GM12878 (cell line): Measurements from ENCODE around the gene CCDC134. TPM values are rescaled to one million over a fixed set of nuclear protein-coding genes. Genes with fewer than 3 reads are reported as not detected.

Experiments used
- CHD4 ChIP-seq: fragments of 200-600 bp; sonication (generic); IDR thresholded peaks from 2 replicates; pipeline ENCODE4 v1.6.1; 2016; ENCODE audit warnings: mild to moderate bottlenecking
- IKZF2 ChIP-seq, 2 experiments: fragments of 450-650 bp; IDR thresholded peaks; 2 replicates each; pipeline ENCODE4 v1.6.1; 2017; ENCODE audit warnings: mild to moderate bottlenecking in 2 of 2, moderate library complexity in 2 of 2
- KLF5 ChIP-seq: fragments of 450-650 bp; IDR thresholded peaks from 2 replicates; pipeline ENCODE4 v1.6.1; 2014; ENCODE audit warnings: mild to moderate bottlenecking; ENCODE audit not compliant: partially characterized antibody
- PML ChIP-seq: IDR thresholded peaks from 2 replicates; pipeline ENCODE4 v1.6.1; 2012; ENCODE audit warnings: low read length, inconsistent platforms
- POU2F2 ChIP-seq: IDR thresholded peaks from 3 replicates; pipeline ENCODE4 v1.6.1; 2011; ENCODE audit warnings: low read depth, mild to moderate bottlenecking, low read length, borderline replicate concordance
- STAT1 ChIP-seq: fragments of 450-650 bp; conservative IDR thresholded peaks from 2 replicates; pipeline ENCODE4 v1.6.1; 2014; ENCODE audit warnings: antibody characterized with exemption, mild to moderate bottlenecking
- STAT3 ChIP-seq: IDR thresholded peaks from 2 replicates; pipeline ENCODE4 v1.6.1; 2011; ENCODE audit warnings: low read depth, low read length, improper control_type of control experiment
- TBL1XR1 ChIP-seq: IDR thresholded peaks from 2 replicates; pipeline ENCODE4 v1.6.1; 2012; ENCODE audit warnings: low read depth, low read length, improper control_type of control experiment
- ZBED1 ChIP-seq: IDR thresholded peaks from 2 replicates; pipeline ENCODE4 v1.6.1; 2016; ENCODE audit warnings: borderline replicate concordance
- ZNF384 ChIP-seq: IDR thresholded peaks from 2 replicates; pipeline ENCODE4 v1.6.1; 2012; ENCODE audit warnings: low read depth, mild to moderate bottlenecking, low read length, improper control_type of control experiment, borderline replicate concordance
- polyA plus RNA-seq, 11 experiments: library from polyadenylated mRNA; depleted of rRNA in 4 of 11; unstranded in 6 of 11; stranded (reverse) in 5 of 11; fragments of >200 nt; fragmentation: Nextera tagmentation in 4 of 11; fragmentation: Illumina TruSeq in 1 of 11; extraction: Ambion mirVana in 4 of 11; extraction: Trizol in 1 of 11; gene quantifications; 1 replicate in 1 of 11; 2 replicates in 10 of 11; pipeline versions ENCODE4 v1.2.1 to v1.2.3, GENCODE V29; 2011 to 2016; ENCODE audit warnings: inconsistent platforms in 2 of 11, missing spikeins in 2 of 11, low read depth in 1 of 11
- total RNA-seq, 4 experiments: library from RNA; depleted of rRNA in 3 of 4; stranded (reverse); fragments of >200 nt in 3 of 4; fragmentation: Illumina TruSeq in 1 of 4; extraction: Trizol in 1 of 4; gene quantifications; 2 replicates each; pipeline versions ENCODE4 v1.2.1 to v1.2.3, GENCODE V29; 2013 to 2021
- TF ChIP-seq, protein P1 (sequence below): fragments of 450-650 bp; IDR thresholded peaks from 2 replicates; pipeline ENCODE4 v1.6.1; 2016; ENCODE audit warnings: mild to moderate bottlenecking
- TF ChIP-seq, protein P2 (sequence below): fragments of 150-350 bp; IDR thresholded peaks from 2 replicates; pipeline ENCODE4 v1.6.1; 2016; ENCODE audit warnings: low read depth, low read length
- TF ChIP-seq, protein P3 (sequence below): fragments of 450-650 bp; IDR thresholded peaks from 2 replicates; pipeline ENCODE4 v1.6.1; 2017; ENCODE audit warnings: mild to moderate bottlenecking

CCDC134 gene
- total and polyA plus RNA-seq, 10 of the 15 experiments (the other 5 are each of a cell fraction or from before 2014, with no cell fraction given), result 0.35 to 19.3 (median 11.8) TPM

DNA sequence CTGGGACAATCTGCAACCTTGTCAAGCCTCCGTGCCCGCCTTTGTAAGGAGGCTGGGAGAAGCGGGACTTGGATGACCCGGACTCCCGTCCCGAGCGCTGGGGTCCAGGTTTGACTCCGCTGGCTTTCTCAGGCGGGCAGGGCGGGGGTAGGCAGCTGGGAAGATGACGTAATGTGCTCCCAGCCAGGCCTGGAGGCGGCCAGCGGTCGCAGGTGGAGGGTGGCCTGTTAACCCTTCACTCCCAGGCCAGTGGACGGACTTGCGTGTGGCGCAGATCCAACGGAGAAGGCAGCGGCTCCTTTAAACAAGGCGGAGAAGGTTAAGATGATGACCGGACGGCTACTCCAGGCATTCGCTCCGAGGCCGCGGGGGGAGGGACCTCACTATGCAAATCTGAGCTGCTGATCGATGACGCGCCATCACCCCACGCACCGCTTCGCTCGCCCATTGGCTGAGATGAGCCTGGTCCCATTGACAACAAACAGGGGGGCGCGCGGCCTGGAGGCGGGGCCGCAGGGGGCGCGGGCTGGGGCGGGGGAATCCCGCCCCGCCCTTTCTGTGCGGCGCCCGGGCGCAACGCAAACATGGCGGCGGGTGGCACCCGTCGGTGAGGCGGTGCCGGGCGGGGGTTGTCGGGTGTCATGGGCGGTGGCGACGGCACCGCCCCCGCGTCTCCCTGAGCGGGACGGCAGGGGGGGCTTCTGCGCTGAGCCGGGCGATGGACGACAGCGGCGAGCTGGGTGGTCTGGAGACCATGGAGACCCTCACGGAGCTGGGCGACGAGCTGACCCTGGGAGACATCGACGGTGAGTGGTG, 32.3 kb downstream of the CCDC134 start, which contains the start of gene SREBF2 (continued):
- no peak for TF ChIP-seq KLF5
- no peak for TF ChIP-seq CHD4
- peak; percentile 97 for TF ChIP-seq POU2F2
- peak; percentile 70 to 83; a peak in 3 of 4 replicates for TF ChIP-seq IKZF2 (IDR thresholded peaks at IDR 0.05)
- peak; percentile 78; the same call in 1 of the 2 replicates for TF ChIP-seq PML
- no peak for TF ChIP-seq STAT1
- TF ChIP-seq, protein P1, sequence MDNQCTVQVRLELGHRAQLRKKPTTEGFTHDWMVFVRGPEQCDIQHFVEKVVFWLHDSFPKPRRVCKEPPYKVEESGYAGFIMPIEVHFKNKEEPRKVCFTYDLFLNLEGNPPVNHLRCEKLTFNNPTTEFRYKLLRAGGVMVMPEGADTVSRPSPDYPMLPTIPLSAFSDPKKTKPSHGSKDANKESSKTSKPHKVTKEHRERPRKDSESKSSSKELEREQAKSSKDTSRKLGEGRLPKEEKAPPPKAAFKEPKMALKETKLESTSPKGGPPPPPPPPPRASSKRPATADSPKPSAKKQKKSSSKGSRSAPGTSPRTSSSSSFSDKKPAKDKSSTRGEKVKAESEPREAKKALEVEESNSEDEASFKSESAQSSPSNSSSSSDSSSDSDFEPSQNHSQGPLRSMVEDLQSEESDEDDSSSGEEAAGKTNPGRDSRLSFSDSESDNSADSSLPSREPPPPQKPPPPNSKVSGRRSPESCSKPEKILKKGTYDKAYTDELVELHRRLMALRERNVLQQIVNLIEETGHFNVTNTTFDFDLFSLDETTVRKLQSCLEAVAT, result no peak; the same call in 1 of the 2 replicates
- no peak; the same call in 1 of the 2 replicates for TF ChIP-seq ZBED1
- TF ChIP-seq STAT3, result no peak
- TF ChIP-seq TBL1XR1, result peak; percentile 76; the same call in 1 of the 2 replicates
- TF ChIP-seq ZNF384, result no peak
- TF ChIP-seq, protein P2, sequence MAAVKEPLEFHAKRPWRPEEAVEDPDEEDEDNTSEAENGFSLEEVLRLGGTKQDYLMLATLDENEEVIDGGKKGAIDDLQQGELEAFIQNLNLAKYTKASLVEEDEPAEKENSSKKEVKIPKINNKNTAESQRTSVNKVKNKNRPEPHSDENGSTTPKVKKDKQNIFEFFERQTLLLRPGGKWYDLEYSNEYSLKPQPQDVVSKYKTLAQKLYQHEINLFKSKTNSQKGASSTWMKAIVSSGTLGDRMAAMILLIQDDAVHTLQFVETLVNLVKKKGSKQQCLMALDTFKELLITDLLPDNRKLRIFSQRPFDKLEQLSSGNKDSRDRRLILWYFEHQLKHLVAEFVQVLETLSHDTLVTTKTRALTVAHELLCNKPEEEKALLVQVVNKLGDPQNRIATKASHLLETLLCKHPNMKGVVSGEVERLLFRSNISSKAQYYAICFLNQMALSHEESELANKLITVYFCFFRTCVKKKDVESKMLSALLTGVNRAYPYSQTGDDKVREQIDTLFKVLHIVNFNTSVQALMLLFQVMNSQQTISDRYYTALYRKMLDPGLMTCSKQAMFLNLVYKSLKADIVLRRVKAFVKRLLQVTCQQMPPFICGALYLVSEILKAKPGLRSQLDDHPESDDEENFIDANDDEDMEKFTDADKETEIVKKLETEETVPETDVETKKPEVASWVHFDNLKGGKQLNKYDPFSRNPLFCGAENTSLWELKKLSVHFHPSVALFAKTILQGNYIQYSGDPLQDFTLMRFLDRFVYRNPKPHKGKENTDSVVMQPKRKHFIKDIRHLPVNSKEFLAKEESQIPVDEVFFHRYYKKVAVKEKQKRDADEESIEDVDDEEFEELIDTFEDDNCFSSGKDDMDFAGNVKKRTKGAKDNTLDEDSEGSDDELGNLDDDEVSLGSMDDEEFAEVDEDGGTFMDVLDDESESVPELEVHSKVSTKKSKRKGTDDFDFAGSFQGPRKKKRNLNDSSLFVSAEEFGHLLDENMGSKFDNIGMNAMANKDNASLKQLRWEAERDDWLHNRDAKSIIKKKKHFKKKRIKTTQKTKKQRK, result no peak
- TF ChIP-seq, protein P3, sequence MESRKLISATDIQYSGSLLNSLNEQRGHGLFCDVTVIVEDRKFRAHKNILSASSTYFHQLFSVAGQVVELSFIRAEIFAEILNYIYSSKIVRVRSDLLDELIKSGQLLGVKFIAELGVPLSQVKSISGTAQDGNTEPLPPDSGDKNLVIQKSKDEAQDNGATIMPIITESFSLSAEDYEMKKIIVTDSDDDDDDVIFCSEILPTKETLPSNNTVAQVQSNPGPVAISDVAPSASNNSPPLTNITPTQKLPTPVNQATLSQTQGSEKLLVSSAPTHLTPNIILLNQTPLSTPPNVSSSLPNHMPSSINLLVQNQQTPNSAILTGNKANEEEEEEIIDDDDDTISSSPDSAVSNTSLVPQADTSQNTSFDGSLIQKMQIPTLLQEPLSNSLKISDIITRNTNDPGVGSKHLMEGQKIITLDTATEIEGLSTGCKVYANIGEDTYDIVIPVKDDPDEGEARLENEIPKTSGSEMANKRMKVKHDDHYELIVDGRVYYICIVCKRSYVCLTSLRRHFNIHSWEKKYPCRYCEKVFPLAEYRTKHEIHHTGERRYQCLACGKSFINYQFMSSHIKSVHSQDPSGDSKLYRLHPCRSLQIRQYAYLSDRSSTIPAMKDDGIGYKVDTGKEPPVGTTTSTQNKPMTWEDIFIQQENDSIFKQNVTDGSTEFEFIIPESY, result no peak
